ENCODE measurements around the gene TSHZ2. TPM values are rescaled to one million over a fixed set of nuclear protein-coding genes. Genes with fewer than 3 reads are reported as not detected.

TSHZ2 gene
- total RNA-seq, 1 experiment from 2014 or later = 0.07 TPM

DNA sequence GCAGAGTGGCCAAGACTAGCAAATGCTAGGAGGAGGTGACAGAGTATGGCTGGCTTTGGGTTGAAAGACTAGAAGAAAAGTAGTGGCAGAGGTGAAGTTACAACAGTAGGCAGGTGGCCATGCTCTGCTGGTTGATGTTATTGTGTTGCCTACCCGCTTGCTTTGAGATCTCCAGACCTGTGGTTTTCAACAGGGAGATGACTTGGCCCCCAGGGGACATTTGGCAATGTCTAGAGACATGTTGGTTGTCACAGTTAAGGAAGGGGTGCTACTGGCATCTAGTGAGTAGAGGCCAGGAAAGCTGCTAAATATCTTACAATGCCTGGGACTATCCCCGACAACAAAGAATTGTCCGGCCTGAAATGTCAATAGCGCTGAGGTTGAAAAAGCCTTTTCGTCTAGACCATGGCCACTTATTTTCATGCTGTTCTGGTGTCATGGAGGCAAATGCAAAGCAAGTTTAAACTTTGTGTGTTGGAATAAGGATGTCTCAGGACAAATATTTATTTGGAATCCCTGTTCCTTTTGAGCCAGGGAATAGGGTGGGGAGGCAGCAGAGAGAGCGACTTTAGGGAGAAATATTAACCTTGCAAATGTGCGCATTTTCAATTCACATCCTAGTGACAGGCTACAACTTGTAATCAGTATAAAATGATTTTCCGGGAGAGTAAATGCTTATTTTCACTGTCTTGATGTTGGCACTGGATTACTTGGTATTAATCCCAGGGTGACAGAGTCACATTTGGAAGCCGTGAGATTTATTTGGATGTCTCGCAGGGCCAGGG is 417.6 kb downstream of the TSHZ2 start:
- Histone ChIP-seq H3K4me1 (ENCODE audit: control insufficient read depth in 1 of 2, insufficient read depth in 2 of 2, low read length in 2 of 2) (no peaks in the 10 kb centered on the region), H3K4me2 (ENCODE audit: low read length) (no peak overlapping the region), H3K36me3 (ENCODE audit: control insufficient read depth in 1 of 2, insufficient read depth in 2 of 2, low read length in 2 of 2) (no peaks in the 10 kb centered on the region), H3K9ac (ENCODE audit: low read length) (no peak overlapping the region), H3K9me2 (ENCODE audit: insufficient read depth) (no peaks in the 10 kb centered on the region), H2AFZ (ENCODE audit: low read depth, low read length, poor library complexity, severe bottlenecking) (no peak overlapping the region), H3K9me3 (ENCODE audit: control insufficient read depth in 1 of 2, insufficient read depth in 1 of 2, low read depth in 1 of 2, low read length in 2 of 2) (no peaks in the 10 kb centered on the region), H3K79me2 (ENCODE audit: insufficient read depth, low read length) (no peaks in the 10 kb centered on the region), H3K27me3 (ENCODE audit: insufficient read depth, low read length) (peaks cover 7% of the 10 kb centered on the region; the same call in 1 of the 2 replicates), H3K27ac (ENCODE audit: low read depth, low read length) (no peak overlapping the region), H4K20me1 (ENCODE audit: insufficient read depth) (no peaks in the 10 kb centered on the region), H3K4me3 (replicated peaks in 1 of 2; ENCODE audit: low read depth in 1 of 2, low read length in 2 of 2) (no peak overlapping the region)
- POLR2A ChIA-PET = no interaction called here
- CTCF ChIA-PET = no interaction called here
- TF ChIP-seq FOSL1 (IDR thresholded peaks at IDR 0.05; ENCODE audit: low read depth) (no peak), POLR2AphosphoS5 (IDR thresholded peaks at IDR 0.05; ENCODE audit: low read depth, low read length) (no peak), POLR2A (IDR thresholded peaks at IDR 0.05; ENCODE audit: borderline replicate concordance, extremely low read depth, insufficient read depth, insufficient read length) (no peak), RAD21 (IDR thresholded peaks at IDR 0.05; ENCODE audit: low read depth) (no peak), YY1 (IDR thresholded peaks at IDR 0.05; ENCODE audit: extremely low read depth, insufficient replicate concordance, low read depth, low read length) (no peak), ZNF274 (IDR thresholded peaks at IDR 0.05; ENCODE audit: low read depth, low read length) (no peak), SP1 (IDR thresholded peaks at IDR 0.05; ENCODE audit: low read depth) (no peak), REST (IDR thresholded peaks at IDR 0.05; ENCODE audit: low read depth) (no peak), ZBTB33 (IDR thresholded peaks at IDR 0.05; ENCODE audit: extremely low read depth, insufficient replicate concordance, low read length) (no peak), EGR1 (IDR thresholded peaks at IDR 0.05; ENCODE audit: low read depth) (no peak)
- no peak for ATAC-seq
- DNase-seq (ENCODE audit: low read depth, low spot score) = no peak
- BruUV-seq (replicated peaks) = no TSS peak
- RAD21 ChIA-PET (ENCODE audit: low non-redundant PET in 1 of 2, low total read pairs in 2 of 2, uncharacterized antibody in 2 of 2, unreplicated experiment in 2 of 2) = no interaction called here
- intact Hi-C loops (cut with micrococcal nuclease) = no loop called here

All from HCT116 (cell line).